ENCODE data around the gene MYO9B. TPM values are rescaled to one million over a fixed set of nuclear protein-coding genes. Genes with fewer than 3 reads are reported as not detected.
A peak's percentile ranks its signal among the peaks of the same experiment; 100 is the strongest.

Gene MYO9B
- total and polyA plus RNA-seq, 9 of the 15 experiments (the other 6 are each of a cell fraction or from before 2014, with no cell fraction given) = 2.4 to 77.6 (median 23.0) TPM

GRCh38 chr19:17246681-17247425 lies 171.3 kb downstream of the MYO9B start (continued):
- TF ChIP-seq ZNF592 (IDR thresholded peaks at IDR 0.05) = 0 out of 2 replicates have a peak, but pooled peaks have one; percentile 6
- peak; percentile 63; the same call in 1 of the 2 replicates for TF ChIP-seq NR2C1 (IDR thresholded peaks at IDR 0.05)
- TF ChIP-seq NR2C1 (tag; IDR thresholded peaks at IDR 0.05) = peak; percentile 64
- no peak for TF ChIP-seq HLTF (IDR thresholded peaks at IDR 0.05)
- 0 out of 3 replicates have a peak, but pooled peaks of 1 of the 2 experiments have one; percentile 23 for TF ChIP-seq CBX3 (IDR thresholded peaks at IDR 0.05; ENCODE audit: borderline replicate concordance in 1 of 2, low read length in 2 of 2)
- TF ChIP-seq SIN3B (IDR thresholded peaks at IDR 0.05; ENCODE audit: low read depth) = no peak
- TF ChIP-seq ZFX (CRISPR knock-in tag; IDR thresholded peaks at IDR 0.05) = peak; percentile 34; the same call in 1 of the 2 replicates
- no peak for TF ChIP-seq ZNF766 (CRISPR knock-in tag; conservative IDR thresholded peaks at IDR 0.05)
- peak; percentile 20 for TF ChIP-seq ZFP36 (IDR thresholded peaks at IDR 0.05; ENCODE audit: low read depth, low read length, partially characterized antibody)
- 0 out of 2 replicates have a peak, but pooled peaks have one; percentile 19 for TF ChIP-seq ZFP91 (CRISPR knock-in tag; IDR thresholded peaks at IDR 0.05)
- 0 out of 2 replicates have a peak, but pooled peaks have one; percentile 2 for TF ChIP-seq ZEB2 (IDR thresholded peaks at IDR 0.05)
- TF ChIP-seq FOXJ3 (CRISPR knock-in tag; IDR thresholded peaks at IDR 0.05) = no peak
- peak; percentile 57 for TF ChIP-seq RBM25 (IDR thresholded peaks at IDR 0.05; ENCODE audit: low read depth, low read length, severe bottlenecking)
- TF ChIP-seq THAP12 (CRISPR knock-in tag; IDR thresholded peaks at IDR 0.05) = no peak
- TF ChIP-seq CBX8 (IDR thresholded peaks at IDR 0.05; ENCODE audit: borderline replicate concordance, extremely low read depth, low read depth, low read length, poor library complexity, severe bottlenecking) = no peak
- TF ChIP-seq HOMEZ (CRISPR knock-in tag; IDR thresholded peaks at IDR 0.05) = 0 out of 2 replicates have a peak, but pooled peaks have one; percentile 37
- TF ChIP-seq PURB (CRISPR knock-in tag; IDR thresholded peaks at IDR 0.05; ENCODE audit: low read depth) = no peak
- no peak for TF ChIP-seq SETDB1 (IDR thresholded peaks at IDR 0.05; ENCODE audit: low read length)
